ENCODE measurements around the gene NXPH2.

The NXPH2 gene

DNA sequence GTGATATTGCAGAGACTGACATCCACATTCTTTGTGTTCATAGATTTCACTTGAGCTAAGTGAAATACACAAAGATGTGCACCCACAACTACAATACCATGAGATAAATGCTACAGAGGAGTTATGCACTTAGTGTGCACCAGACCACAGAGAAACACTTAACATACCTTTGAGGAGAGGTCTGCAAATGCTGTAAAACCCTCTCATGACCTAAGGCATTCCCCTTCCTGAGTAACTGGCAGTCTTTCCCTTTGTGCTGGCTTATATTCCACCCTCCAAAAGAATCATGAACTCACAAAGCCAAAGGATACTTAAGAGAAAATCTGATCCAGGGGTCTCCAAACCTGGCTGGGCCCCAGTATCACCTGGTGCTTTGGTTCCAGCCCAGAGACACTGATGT lies 16.2 kb downstream of the NXPH2 start:
- ChIA-PET POLR2A (ENCODE audit: low non-redundant PET) (no interaction called here), CTCF (no interaction called here)
- DNase-seq (ENCODE audit: low spot score), result no peak
- TF ChIP-seq, protein P1, sequence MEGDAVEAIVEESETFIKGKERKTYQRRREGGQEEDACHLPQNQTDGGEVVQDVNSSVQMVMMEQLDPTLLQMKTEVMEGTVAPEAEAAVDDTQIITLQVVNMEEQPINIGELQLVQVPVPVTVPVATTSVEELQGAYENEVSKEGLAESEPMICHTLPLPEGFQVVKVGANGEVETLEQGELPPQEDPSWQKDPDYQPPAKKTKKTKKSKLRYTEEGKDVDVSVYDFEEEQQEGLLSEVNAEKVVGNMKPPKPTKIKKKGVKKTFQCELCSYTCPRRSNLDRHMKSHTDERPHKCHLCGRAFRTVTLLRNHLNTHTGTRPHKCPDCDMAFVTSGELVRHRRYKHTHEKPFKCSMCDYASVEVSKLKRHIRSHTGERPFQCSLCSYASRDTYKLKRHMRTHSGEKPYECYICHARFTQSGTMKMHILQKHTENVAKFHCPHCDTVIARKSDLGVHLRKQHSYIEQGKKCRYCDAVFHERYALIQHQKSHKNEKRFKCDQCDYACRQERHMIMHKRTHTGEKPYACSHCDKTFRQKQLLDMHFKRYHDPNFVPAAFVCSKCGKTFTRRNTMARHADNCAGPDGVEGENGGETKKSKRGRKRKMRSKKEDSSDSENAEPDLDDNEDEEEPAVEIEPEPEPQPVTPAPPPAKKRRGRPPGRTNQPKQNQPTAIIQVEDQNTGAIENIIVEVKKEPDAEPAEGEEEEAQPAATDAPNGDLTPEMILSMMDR (conservative IDR thresholded peaks at IDR 0.05; ENCODE audit: low read depth), result no peak
- H3K27ac ChIP-seq, result no peak overlapping the region

DNA sequence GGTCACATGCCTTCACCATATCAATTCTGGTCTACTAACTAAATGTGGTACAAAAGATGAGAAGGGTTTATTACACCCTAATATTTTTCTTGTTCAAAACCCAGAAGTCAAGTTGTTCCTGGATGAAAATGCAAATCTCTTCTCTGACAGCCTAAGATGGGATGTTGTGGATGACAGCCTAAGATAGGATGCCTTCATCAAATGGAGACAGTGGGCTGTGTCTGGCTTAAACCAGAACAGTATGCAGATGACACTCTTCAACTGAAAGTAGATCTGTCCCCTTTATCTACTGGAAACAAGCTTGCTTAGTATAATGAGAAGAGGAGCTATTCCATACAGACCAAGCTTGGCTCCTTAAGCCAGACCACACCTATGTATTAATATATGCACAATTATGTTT lies 17.7 kb downstream of the NXPH2 start:
- no peak for DNase-seq (ENCODE audit: low spot score)
- ChIA-PET CTCF (interaction anchor here (1.7 kb wide), 1 partner anchor 25 kb away, joined by 5 read pairs; no protein-coding TSS in a partner anchor), POLR2A (ENCODE audit: low non-redundant PET) (no interaction called here)
- TF ChIP-seq, protein P1 (conservative IDR thresholded peaks at IDR 0.05; ENCODE audit: low read depth), result no peak
- no peak overlapping the region for H3K27ac ChIP-seq

DNA sequence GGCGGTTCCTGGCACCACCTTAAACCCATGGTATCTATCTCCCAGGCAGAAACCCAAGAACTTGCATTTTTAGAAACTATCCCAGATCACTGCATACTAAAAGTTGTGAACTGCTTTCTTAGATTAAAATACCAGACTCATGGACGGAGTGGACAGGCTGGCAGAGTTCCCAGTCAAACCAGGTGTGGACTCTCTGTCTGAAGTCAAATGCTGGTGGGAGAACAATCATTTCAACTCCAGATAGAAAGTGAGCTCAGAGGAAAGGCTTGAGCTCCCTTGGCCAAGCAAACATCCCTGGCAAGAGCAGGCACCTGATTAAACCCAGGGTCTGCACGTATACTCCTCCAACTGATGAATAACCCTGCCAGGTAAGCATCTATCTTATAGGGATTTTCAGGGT lies 19.5 kb downstream of the NXPH2 start:
- CTCF ChIA-PET, result interaction anchor here (0.6 to 1.7 kb wide), 2 partner anchors 26 to 38 kb away, joined by 3 to 5 read pairs; no protein-coding TSS in a partner anchor
- no peak for DNase-seq (ENCODE audit: low spot score)
- POLR2A ChIA-PET (ENCODE audit: low non-redundant PET), result no interaction called here
- TF ChIP-seq, protein P1 (conservative IDR thresholded peaks at IDR 0.05; ENCODE audit: low read depth), result no peak
- no peak overlapping the region for H3K27ac ChIP-seq

DNA sequence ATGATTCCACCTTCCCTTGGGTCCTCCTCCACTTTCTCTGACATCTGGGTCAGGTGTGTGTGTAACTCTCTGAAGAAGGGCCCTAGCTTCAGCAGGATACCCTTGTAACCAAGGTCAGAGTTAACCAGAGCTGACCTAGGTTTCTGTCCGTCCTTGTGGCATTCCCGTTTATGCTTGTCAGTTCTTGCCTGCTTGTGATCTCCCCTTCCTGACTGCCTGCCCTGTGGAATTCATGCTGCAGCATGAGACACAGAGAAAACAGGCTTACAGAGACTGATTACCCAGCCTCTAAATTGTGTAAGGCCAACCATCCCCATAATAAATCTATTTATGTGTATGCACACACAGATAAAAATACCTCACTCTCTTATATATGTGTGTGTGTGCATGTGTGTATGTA lies 22.8 kb downstream of the NXPH2 start:
- ChIA-PET POLR2A (ENCODE audit: low non-redundant PET) (no interaction called here), CTCF (no interaction called here)
- TF ChIP-seq, protein P1 (conservative IDR thresholded peaks at IDR 0.05; ENCODE audit: low read depth), result no peak
- no peak for DNase-seq (ENCODE audit: low spot score)
- H3K27ac ChIP-seq, result no peak overlapping the region

DNA sequence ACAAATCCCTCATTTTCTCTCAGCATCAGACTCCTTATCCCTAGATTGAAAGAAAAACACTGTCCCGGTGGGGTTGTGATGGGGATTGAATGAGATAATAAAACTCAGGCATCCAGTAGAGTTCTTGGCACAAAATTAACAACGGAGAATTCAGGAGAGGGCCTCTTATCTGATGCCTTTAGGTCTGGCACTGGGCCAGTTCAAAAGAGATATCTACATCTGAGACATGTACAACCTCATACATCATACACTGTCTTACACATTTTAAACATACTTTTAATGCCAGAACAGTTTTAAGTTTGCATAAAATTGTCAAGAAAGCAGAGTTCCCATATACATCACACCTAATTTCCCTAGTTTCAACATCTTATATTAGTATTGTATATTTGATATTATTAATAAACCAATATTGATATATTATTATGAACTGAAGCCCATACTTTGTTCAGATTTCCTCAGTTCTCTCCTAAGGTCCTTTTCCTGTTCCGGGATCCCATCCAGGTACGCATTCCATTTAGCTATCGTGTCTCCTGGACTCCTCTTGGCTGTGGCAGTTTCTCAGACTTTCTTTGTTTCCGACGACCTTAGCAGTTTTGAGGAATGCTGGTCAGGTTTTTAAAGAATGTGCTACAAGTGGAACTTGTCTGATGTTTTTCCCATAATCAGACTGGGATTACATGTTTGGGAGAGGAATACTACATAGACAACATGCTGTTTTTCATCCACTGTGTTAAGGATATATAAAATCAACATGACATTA lies 27.8 kb downstream of the NXPH2 start:
- ChIA-PET CTCF (interaction anchor here (0.9 kb wide), 1 partner anchor 34 kb away, joined by 3 read pairs; no protein-coding TSS in a partner anchor), POLR2A (ENCODE audit: low non-redundant PET) (no interaction called here)
- TF ChIP-seq, protein P1 (conservative IDR thresholded peaks at IDR 0.05; ENCODE audit: low read depth), result no peak
- peak; percentile 38 for DNase-seq (ENCODE audit: low spot score)
- no peak overlapping the region for H3K27ac ChIP-seq

DNA sequence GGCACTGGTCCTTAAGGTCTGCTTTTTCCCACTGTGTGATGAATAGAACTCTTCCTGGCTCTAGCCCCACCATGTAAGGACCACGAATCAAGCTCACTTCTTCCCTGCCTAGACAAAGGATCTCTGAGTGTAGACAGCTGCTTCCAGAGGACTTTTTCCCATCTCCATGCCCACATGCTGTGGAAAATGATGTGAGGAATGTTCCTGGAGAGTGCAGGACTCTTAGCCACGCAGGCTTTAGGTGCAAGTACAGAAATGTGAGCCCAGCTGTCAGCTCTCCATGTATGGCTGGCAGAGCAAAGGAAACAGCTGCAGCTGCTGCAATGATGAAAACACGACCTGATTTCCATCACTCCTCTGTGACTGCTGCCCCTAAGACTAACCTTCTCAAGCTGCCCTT lies 35.5 kb downstream of the NXPH2 start:
- DNase-seq (ENCODE audit: low spot score), result no peak
- ChIA-PET POLR2A (ENCODE audit: low non-redundant PET) (no interaction called here), CTCF (no interaction called here)
- no peak overlapping the region for H3K27ac ChIP-seq
- TF ChIP-seq, protein P1 (conservative IDR thresholded peaks at IDR 0.05; ENCODE audit: low read depth), result no peak
